ENCODE measurements around the gene THADA. TPM values are rescaled to one million over a fixed set of nuclear protein-coding genes. Genes with fewer than 3 reads are reported as not detected.
"Not testable (repeated sequence)": the region's sequence is repeated elsewhere in the genome, so short reads cannot be mapped to it uniquely, and the experiment has no call there.

Gene THADA
- total RNA-seq, 1 donor from 2014 or later, result 11.0 TPM

DNA sequence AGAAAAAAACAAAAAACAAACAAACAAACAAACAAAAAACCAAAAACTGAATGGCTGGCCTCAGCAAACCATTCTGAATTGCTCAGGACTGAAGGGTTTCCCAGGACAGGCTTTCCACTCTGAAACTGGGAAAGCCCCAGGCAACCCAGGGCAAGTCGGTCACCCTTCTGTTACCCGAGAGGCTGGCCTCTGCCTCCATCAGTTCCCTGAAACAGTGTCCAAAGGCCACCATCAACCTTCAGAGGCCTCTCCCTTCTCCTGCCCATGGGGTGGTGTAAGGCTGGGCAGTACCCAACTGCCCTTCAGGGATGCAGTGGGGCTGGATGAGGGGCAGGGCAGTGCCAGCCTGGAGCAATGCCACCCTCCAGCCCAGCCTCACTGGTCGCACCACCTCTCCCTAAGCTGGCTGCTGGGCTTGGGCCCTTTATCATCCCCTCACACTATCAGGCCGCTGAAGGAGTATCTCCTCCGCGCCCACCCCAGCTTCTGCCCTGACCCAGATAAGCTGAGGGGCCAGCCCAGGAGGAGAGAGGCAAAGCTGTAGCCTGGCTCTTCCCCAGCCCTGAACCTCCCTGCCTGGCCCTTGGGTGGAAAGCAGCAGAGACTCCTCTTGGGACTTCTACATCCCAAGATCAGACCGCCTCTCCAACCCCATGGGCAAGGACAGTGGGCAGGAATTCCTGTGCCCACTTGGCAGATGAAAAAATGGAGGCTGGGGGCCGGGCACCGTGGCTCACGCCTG lies 405.4 kb downstream of the THADA start:
- TF ChIP-seq, protein P1, sequence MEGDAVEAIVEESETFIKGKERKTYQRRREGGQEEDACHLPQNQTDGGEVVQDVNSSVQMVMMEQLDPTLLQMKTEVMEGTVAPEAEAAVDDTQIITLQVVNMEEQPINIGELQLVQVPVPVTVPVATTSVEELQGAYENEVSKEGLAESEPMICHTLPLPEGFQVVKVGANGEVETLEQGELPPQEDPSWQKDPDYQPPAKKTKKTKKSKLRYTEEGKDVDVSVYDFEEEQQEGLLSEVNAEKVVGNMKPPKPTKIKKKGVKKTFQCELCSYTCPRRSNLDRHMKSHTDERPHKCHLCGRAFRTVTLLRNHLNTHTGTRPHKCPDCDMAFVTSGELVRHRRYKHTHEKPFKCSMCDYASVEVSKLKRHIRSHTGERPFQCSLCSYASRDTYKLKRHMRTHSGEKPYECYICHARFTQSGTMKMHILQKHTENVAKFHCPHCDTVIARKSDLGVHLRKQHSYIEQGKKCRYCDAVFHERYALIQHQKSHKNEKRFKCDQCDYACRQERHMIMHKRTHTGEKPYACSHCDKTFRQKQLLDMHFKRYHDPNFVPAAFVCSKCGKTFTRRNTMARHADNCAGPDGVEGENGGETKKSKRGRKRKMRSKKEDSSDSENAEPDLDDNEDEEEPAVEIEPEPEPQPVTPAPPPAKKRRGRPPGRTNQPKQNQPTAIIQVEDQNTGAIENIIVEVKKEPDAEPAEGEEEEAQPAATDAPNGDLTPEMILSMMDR (conservative IDR thresholded peaks at IDR 0.05; ENCODE audit: low read depth, low read length), result no peak
- H3K4me3 ChIP-seq (ENCODE audit: low read depth, low read length), result no peak overlapping the region
- no peak for DNase-seq (ENCODE audit: low read depth)

DNA sequence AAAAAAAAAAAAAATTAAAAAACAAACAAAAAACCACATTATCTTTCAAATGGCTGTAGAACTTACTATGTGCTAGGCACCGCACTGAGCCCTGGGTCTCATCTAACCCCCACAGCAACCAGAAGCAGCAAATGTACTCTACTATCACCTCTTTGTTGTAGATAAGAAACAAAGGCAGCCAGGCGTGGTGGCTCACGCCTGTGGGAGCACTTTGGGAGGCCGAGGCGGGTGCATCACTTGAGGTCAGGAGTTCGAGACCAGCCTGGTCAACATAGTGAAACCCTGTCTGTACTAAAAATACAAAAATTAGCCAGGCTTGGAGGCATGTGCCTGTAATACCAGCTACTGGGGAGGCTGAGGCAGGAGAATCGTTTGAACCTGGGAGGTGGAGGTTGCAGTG lies 406.0 kb downstream of the THADA start:
- not testable (repeated sequence) for DNase-seq (ENCODE audit: low read depth); H3K4me3 ChIP-seq (ENCODE audit: low read depth, low read length)

DNA sequence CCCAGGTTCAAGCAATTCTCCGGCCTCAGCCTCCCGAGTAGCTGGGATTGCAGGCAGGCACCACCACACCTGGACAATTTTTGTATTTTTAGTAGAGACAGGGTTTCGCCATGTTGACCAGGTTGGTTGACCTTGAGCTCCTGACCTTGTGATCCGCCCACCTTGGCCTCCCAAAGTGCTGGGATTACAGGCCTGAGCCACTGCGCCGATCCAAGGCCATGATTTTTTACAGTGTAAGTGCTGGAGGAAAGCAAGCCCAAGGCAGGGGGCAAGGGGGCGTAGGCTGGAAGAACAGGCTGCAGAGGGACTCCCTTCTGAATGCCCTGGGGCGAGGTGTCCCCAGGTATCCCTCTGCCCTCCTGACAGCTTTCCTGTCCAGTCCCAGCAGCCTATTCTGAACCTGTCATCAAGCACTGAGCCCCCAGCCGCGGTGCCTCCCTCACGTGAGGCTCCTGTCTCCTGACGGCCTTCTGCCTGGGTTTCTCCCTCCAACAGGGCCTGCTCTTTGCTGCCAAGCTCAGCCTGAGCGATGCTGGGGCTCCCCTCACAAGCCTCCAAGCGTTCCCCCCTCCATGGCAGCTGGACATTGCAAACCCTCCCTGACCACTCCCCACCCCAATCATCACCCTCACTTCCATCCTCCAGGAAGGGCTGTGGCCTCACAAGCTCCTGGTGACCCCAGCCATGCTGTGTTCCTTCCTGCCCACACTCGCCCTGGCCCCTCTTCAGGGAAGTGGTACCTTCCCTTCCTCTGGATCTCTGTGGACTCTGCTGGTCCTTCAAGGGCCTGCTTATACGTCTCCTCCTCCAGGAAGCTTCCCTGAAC lies 407.1 kb downstream of the THADA start:
- TF ChIP-seq, protein P1 (conservative IDR thresholded peaks at IDR 0.05; ENCODE audit: low read depth, low read length), result no peak
- no peak overlapping the region for H3K4me3 ChIP-seq (ENCODE audit: low read depth, low read length)
- DNase-seq (ENCODE audit: low read depth), result no peak

DNA sequence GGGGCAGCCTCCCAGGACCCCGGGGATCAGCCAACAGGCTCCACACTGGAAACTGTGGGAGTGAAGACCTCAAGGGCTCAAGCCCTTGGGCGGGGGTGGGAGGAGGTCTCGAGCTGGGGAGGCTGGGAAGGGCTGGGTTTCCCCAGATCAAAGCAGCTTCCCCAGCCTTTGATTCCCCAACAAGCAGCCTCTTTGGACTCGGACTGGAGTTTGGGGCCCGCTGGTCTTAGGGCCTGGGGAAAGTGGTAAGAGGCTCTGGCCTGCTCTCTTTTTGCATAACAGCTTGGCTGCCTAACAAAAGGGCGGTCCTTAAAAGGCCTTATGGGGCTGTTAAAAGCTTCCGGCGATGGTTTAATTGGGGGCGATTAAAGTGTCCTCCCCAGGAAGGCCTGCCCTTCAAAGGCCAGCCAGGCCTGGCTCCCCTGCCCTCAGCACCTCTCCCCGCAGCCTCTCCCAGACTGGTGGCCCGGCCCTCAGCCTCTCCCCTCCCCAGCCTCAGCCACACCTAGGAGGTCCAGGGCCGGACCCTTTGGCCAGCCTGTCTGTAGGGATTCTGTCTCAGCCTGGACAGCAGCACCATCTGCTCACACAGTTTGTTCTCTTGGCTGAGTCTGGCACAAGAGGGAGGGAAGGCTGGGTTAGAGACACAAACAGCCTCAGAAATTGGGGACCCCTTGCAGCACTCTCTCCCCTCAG lies 409.0 kb downstream of the THADA start:
- no peak overlapping the region for H3K4me3 ChIP-seq (ENCODE audit: low read depth, low read length)
- no peak for DNase-seq (ENCODE audit: low read depth)
- TF ChIP-seq, protein P1 (conservative IDR thresholded peaks at IDR 0.05; ENCODE audit: low read depth, low read length), result no peak

DNA sequence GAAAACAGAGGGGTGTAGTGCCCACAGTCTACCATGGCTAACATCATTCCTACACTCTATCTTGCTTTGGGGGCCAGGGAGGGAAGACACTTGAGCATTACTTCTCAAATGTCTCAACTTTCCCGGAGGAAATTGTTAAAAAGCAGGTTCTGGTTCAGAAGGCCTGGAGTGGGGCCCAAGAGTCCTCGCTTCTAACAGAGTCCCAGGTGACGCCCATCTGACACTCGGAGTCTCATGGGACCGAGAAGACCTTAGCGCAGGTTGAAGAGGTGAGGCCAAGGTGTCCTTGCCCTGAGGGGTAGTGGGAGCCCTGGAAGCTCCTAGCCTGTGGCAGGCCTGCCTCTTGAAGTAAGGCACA lies 409.5 kb downstream of the THADA start:
- H3K4me3 ChIP-seq (ENCODE audit: low read depth, low read length), result no peak overlapping the region
- TF ChIP-seq, protein P1 (conservative IDR thresholded peaks at IDR 0.05; ENCODE audit: low read depth, low read length), result no peak
- no peak for DNase-seq (ENCODE audit: low read depth)

DNA sequence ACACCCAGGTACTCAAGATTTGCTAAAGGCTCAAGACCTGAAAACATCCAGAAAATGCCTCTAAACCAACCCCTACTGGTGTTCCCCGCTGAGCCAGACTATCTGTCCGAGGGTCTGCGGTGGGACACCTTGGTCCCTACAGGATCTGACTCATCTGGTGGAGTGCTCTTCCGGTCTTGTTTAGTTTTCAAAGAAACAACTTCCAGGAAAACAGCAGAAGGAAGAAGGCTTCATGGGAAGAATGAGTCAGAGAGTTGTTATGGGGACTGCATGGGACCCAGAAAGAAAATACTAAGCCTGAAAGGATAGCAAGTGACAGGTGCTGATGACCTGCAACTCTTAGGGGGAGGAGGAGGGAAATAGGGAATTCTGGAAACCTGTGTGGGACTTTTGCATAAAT lies 410.7 kb downstream of the THADA start:
- H3K4me3 ChIP-seq (ENCODE audit: low read depth, low read length), result no peak overlapping the region
- TF ChIP-seq, protein P1 (conservative IDR thresholded peaks at IDR 0.05; ENCODE audit: low read depth, low read length), result no peak
- DNase-seq (ENCODE audit: low read depth), result no peak

DNA sequence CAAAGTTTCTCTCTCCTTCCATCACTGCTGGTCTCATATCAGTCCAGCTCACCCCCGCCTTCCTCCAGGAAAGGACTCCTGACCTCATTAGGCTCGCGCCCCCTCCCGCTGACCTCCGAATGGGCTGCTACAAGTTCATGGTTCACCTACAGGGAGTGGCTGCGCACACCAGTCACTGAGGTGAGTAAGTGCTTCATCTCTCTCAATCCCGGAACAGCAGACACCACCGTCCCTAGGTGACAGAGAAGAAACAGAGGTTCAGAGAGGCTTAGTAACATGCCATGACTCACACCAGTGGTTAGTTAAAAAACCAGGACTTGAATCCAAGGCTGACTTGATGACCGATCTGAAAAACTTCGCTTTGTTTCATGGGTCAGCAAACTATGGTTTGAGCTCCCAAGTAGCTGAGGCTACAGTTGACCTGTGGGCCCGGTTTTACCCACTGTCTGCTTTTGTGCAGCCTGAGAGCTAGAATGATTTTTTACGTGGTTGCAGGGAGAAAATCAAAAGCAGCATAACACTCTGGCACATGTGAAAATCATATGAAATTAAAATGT lies 411.4 kb downstream of the THADA start:
- H3K4me3 ChIP-seq (ENCODE audit: low read depth, low read length), result no peak overlapping the region
- peak; percentile 88 for DNase-seq (ENCODE audit: low read depth)
- TF ChIP-seq, protein P1 (conservative IDR thresholded peaks at IDR 0.05; ENCODE audit: low read depth, low read length), result no peak
